GM19397 (cell line): Measurements from ENCODE around the gene ANKDD1B.
A peak's percentile ranks its signal among the peaks of the same experiment; 100 is the strongest.
"Not testable (repeated sequence)": the region's sequence is repeated elsewhere in the genome, so short reads cannot be mapped to it uniquely, and the experiment has no call there.

Source experiments
- ATAC-seq: cut with Tn5 transposase; IDR thresholded peaks from one replicate; pipeline ENCODE4 v1.9.1; 2021; ENCODE audit warnings: mild to moderate bottlenecking, moderate library complexity; ENCODE audit not compliant: unreplicated experiment

The ANKDD1B gene

DNA sequence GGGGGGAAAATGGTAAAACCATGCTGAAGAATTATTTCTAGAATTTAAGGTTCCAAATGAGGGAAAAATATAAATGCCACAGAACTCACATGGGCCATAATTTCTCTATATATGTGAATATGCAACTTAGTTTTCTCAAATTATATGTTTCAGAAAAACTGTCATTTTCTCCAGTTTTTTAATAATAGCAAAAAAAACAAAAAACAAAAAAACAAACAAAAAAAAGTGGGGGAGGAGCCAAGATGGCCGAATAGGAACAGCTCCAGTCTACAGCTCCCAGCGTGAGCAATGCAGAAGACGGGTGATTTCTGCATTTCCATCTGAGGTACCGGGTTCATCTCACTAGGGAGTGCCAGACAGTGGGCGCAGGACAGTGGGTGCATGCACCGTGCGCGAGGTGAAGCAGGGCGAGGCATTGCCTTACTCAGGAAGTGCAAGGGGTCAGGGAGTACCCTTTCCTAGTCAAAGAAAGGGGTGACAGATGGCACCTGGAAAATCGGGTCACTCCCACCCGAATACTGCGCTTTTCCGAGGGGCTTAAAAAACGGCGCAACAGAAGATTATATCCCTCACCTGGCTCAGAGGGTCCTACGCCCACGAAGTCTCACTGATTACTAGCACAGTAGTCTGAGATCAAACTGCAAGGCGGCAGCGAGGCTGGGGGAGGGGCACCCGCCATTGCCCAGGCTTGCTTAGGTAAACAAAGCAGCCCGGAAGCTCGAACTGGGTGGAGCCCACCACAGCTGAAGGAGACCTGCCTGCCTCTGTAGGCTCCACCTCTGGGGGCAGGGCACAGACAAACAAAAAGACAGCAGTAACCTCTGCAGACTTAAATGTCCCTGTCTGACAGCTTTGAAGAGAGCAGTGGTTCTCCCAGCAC lies 84.5 kb downstream of the ANKDD1B start:
- not testable (repeated sequence) for ATAC-seq

GRCh38 chr5:75701856-75702255 lies 90.6 kb downstream of the ANKDD1B start:
- ATAC-seq = no peak

DNA sequence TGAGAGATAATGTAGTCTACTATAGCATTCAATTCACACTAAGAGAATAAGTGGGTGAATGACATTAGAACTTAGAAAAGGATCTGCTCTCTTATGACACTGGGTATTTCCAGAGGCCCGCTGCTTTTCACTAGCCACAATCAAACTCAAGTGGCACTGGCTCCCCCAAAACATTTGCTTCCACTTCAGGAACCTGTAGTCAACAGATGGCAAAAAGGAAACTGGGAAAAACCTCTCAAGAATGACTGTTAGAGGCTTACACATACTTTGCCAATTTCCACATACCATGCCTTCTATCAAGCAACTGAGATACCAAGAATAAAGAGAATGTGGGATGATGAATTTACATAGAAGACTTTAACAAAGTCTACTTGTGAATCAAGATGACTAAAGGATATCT lies 94.8 kb downstream of the ANKDD1B start:
- ATAC-seq = no peak

GRCh38 chr5:75706775-75707174 lies 95.5 kb downstream of the ANKDD1B start:
- ATAC-seq = no peak

- no peak for ATAC-seq
Observed at GRCh38 chr5:75707911-75708509, 96.8 kb downstream of the ANKDD1B start.

DNA sequence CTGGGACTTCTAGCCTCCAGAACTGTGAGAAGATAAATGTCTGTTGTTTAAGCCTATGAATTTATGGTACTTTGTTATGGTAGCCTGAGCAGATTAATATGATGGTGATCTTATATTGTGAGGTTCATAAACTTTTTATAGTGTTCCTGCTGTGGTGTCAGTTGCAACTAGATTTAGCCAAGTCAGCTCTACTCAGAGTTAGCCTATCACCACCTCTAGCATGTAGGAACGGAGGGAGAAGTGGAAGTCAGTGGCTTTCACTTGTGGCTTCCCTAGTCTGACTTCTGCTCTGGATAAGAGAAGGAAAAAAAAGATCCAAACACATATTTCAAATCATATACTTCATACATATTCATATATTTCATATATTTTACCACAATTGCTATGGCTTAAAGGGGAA lies 99.4 kb downstream of the ANKDD1B start:
- ATAC-seq = no peak

DNA sequence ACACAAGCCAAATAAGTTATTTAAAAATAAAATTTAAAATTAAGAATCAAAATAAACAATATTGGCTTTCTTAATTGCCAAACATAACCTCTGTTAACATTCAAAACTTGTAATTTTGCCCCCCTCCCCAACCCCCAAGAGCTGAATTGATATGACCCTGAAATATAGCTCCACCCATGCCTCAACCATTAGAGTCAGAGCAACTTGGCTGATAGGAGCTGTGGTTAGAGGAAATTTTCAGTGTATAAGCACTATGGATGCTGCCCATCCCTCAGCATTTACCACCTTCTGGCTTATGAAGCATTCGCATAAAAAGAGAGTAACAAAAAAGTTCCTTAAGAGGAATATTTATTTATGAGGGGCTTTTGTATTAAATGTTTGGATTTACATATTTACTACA lies 99.9 kb downstream of the ANKDD1B start:
- no peak for ATAC-seq

DNA sequence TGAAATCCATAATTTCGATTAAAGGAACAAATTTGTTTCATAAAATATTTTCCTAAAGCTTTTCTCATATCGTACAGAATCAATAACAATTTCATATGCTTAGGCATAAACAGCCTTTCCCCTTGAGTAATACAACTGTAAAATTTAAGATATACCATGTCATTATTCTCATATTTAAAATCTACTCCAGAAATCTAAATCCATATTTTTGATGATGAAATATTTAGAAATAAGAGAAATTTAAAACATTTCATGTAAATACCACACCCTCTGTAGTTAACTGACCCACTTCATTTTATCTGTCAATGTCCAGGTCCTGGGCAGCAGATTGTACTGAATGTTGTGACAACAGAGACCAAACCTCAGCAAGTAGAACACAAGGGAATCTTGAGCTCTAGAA lies 100.8 kb downstream of the ANKDD1B start:
- no peak for ATAC-seq

GRCh38 chr5:75716715-75717081 lies 105.4 kb downstream of the ANKDD1B start:
- peak; percentile 16 for ATAC-seq

DNA sequence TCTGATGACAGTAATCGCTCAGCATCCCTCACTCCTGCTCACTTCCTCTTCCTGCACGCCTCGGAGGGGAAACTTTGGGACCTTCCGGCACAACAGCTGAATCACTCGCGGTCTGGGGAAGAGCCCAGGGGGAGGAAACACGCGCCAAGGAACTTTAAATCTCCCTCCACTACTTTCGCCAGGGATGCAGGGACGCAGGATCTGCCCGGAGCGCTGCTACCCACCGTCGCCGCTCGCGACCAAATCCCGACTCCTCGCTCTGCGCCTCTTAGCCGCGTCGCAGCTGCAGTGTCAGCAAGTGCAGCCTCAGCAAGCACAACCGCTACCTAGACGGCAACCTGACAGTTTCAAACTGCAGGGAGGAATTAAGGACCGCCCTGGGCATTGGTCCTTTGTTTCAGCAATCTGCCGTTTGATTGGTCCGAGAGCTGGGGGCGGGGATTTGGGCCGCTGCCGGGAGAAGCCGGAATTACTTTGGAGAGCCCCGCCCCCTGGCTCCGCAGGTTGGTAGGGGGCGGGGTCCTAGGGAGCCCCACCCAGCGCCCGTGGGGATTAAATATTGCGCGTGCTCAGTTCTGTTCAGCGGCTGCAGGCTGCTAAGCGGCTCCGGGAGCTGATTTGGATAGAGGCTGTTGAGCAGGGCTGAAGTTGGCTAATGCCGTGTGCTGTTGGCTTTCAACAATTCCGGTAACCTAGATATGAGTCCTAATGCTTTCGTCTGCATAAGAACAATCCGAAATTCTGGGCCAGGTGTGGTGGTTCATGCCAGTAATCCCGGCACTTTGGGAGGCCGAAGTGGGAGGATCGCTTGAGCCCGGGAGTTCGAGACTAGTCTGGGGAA lies 106.0 kb downstream of the ANKDD1B start, which contains the start of gene POC5:
Gene POC5, minus strand, starts transcription at position 356 of the 841 bp plus-strand sequence. CDS start 4,500 bp downstream, outside the sequence.
- peak; percentile 95 for ATAC-seq

DNA sequence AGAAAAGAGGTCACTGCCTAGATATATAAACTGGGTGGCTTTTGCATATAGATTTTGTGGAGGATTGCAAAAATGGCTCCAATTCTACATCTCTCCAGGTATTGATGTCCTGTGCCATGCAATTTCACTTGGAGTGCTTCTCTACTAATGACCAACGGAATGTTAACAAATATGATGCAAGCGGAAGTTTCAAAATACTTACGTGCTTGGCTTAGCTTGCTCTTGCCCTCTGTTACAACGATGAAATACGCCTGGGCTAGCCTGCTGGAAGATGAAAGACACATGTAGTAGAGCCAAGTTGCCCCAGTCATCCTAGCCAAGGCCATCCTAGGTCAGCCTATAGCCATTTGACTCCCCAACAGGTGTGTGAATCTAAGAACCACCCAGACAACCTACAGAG lies 109.6 kb downstream of the ANKDD1B start:
- no peak for ATAC-seq
